Thoracic aorta (tissue), 2 donors: ENCODE data around the gene COX14. TPM values are rescaled to one million over a fixed set of nuclear protein-coding genes. Genes with fewer than 3 reads are reported as not detected.

Source experiments
- ATAC-seq: fragments of 150-250 bp; one replicate; pipeline ENCODE4 v1.8.0; 2017; ENCODE audit warnings: low read depth; ENCODE audit not compliant: insufficient number of reproducible peaks, low FRiP score
- DNase-seq: peaks from one replicate; pipeline ENCODE4 v3.0.0-alpha.2; 2020; ENCODE audit warnings: low spot score
- H3K27ac ChIP-seq, 2 donors: fragments of 200-600 bp; sonication (generic); 1 replicate in 1 of 2; 2 replicates in 1 of 2; pipeline ENCODE4 v1.5.1; 2016; ENCODE audit warnings: mild to moderate bottlenecking in 2 of 2, moderate library complexity in 2 of 2
- H3K27me3 ChIP-seq: fragments of 200-600 bp; sonication (generic); replicated peaks from 2 replicates; pipeline ENCODE4 v1.6.0; 2016; ENCODE audit warnings: mild to moderate bottlenecking; ENCODE audit not compliant: insufficient read depth
- H3K36me3 ChIP-seq: fragments of 200-600 bp; sonication (generic); one replicate; pipeline ENCODE4 v1.5.1; 2016
- H3K4me1 ChIP-seq, 2 donors: fragments of 200-600 bp; sonication (generic); 1 replicate in 1 of 2; 2 replicates in 1 of 2; pipeline versions ENCODE4 v1.5.1 to v1.6.0; 2016; ENCODE audit warnings: low read depth in 2 of 2, mild to moderate bottlenecking in 1 of 2; ENCODE audit not compliant: control insufficient read depth in 1 of 2
- H3K4me3 ChIP-seq: fragments of 200-600 bp; sonication (generic); 2 replicates; pipeline ENCODE4 v1.5.1; 2016; ENCODE audit warnings: mild to moderate bottlenecking
- H3K9me3 ChIP-seq: fragments of 200-600 bp; sonication (generic); 2 replicates; pipeline ENCODE4 v1.5.1; 2016
- total RNA-seq, 2 donors: library from RNA; depleted of rRNA; stranded (reverse); fragments of >200 nt; gene quantifications; one replicate each; pipeline versions ENCODE4 v1.1.0 to v1.2.3, GENCODE V29; 2016
- TF ChIP-seq, protein P1 (sequence below): fragments of 200-600 bp; sonication (generic); IDR thresholded peaks from one replicate; pipeline ENCODE4 v1.5.1; 2019; ENCODE audit warnings: antibody characterized with exemption

The COX14 gene
- total RNA-seq, 2 donors from 2014 or later, result 50.8 to 57.2 TPM

DNA sequence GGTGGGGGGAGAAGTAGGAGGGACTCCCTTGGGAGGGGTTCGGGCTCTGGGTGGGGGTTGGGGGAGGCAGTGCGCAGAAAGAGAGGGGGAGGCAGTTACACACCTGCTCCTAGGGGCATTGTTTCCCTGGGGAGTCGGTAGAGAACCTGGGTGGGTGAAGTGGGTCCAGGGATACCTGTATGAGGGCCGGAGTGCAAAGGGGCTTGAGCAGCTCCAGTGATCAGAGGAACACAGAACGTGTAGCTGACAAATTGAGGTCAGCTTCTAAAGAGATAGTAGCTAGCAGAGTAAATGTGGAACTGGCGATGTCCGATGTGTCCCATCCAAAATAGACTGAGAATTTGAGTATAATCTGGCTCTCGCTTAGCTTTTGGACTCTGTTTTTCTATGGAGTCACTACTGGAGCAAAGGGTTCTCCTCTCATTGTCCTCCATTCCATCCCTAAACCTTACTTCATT is 26.4 kb upstream of the COX14 start:
- no peaks in the 10 kb centered on the region for H3K27me3 ChIP-seq
- ATAC-seq (no peak), DNase-seq (no peak)
- peaks cover 3 to 32% of the 10 kb centered on the region in 2 donors for H3K4me1 ChIP-seq
- H3K27ac ChIP-seq, result peak overlapping the region; percentile 91 to 95
- TF ChIP-seq, protein P1, sequence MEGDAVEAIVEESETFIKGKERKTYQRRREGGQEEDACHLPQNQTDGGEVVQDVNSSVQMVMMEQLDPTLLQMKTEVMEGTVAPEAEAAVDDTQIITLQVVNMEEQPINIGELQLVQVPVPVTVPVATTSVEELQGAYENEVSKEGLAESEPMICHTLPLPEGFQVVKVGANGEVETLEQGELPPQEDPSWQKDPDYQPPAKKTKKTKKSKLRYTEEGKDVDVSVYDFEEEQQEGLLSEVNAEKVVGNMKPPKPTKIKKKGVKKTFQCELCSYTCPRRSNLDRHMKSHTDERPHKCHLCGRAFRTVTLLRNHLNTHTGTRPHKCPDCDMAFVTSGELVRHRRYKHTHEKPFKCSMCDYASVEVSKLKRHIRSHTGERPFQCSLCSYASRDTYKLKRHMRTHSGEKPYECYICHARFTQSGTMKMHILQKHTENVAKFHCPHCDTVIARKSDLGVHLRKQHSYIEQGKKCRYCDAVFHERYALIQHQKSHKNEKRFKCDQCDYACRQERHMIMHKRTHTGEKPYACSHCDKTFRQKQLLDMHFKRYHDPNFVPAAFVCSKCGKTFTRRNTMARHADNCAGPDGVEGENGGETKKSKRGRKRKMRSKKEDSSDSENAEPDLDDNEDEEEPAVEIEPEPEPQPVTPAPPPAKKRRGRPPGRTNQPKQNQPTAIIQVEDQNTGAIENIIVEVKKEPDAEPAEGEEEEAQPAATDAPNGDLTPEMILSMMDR, result no peak
- peaks cover 25% of the 10 kb centered on the region for H3K36me3 ChIP-seq
- no peaks in the 10 kb centered on the region for H3K9me3 ChIP-seq
- peak overlapping the region; percentile 75 for H3K4me3 ChIP-seq

DNA sequence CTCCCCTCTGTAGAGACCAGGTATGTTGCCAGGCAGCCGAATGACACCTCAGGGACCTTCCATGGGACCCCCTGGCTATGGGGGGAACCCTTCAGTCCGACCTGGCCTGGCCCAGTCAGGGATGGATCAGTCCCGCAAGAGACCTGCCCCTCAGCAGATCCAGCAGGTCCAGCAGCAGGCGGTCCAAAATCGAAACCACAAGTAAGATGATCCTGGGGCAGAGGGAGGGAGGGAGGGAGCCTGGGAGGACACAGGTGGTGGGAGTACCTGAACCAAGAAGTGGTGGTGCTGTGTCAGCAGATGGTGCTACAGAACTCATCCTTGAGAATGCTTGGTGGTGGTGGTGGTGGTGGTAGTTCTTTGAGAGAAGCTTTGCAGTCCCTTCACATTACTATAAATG is 25.9 kb upstream of the COX14 start:
- peak overlapping the region; percentile 75 for H3K4me3 ChIP-seq
- no peak for ATAC-seq
- H3K36me3 ChIP-seq, result peaks cover 29% of the 10 kb centered on the region
- H3K9me3 ChIP-seq, result no peaks in the 10 kb centered on the region
- H3K27me3 ChIP-seq, result no peaks in the 10 kb centered on the region
- TF ChIP-seq, protein P1, result no peak
- peak overlapping the region; percentile 91 to 95 for H3K27ac ChIP-seq
- H3K4me1 ChIP-seq, result peaks cover 3 to 32% of the 10 kb centered on the region in 2 donors
- DNase-seq, result no peak

DNA sequence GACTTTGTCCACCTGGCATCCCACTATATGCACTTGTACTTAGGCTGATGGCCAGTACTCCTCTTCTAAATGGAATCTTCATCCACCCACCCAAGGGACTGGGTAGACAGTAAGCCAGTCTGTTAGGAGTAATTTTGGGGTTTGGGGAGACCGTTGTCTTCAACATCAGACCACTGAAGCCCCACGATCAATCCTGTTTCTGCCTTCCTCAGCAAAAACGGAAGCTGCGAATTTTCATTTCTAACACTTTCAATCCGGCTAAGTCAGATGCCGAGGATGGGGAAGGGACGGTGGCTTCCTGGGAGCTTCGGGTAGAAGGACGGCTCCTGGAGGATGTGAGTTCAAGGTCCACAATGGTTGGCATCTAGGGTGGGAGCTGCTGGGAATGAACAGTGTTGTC is 24.9 kb upstream of the COX14 start:
- Histone ChIP-seq H3K4me3 (no peak overlapping the region), H3K27ac (no peak overlapping the region), H3K27me3 (no peaks in the 10 kb centered on the region), H3K36me3 (peaks cover 37% of the 10 kb centered on the region), H3K4me1 (peaks cover 3 to 32% of the 10 kb centered on the region in 2 donors), H3K9me3 (no peaks in the 10 kb centered on the region)
- ATAC-seq (no peak), DNase-seq (no peak)
- TF ChIP-seq, protein P1, result no peak

DNA sequence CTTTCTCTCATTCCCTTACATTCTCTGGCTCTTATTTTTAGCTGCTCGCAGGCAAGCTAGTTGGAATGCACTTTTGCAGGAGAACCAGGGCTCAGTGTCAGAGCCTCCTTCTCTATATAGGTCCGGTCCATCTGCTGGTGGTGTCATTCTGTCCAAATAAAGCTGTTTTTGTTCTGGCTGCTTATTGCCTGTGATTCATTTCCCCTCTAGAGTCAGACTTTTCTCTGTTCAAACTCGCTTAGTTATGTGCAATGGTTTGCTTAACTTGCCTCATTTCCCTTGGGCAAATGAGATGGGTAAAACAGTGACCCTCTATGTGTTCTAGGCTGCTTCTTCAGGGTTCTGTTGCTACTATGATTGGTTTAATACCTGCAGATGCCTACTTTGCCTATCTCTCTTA is 24.0 kb upstream of the COX14 start:
- DNase-seq, result no peak

DNA sequence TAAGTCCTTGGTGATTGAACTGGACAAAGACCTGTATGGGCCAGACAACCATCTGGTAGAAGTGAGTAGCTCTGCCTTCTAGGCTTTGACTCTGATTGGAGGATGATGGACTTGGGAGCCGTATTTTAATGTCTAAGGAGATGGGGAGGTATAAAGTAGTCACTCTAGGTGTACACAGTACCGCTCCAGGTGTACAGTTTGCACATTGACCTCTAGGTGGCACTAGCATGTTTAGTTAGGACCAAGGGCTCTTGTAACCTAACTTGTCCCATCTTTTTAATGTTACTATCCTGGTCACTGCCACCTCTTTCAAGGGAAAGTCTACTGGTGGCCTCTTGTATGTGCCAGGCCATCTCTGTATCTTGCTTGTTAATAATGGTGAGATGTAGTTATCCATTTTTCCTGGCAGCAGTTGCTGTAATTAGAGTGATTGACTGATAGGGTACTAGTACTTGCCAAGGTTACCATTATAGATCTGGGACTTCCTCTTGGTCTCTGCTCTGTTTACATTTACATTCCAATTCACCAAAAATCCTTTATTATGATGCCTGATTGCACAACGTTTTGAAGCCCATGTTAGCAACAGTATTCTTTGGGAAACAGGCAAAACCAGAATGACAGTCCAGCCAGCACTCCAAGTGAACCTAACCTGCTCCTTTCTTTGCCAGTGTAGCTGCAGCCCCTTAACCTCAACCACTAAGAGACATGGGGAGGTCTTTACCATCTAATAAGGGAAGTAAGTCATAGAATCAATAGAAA is 23.3 kb upstream of the COX14 start:
- TF ChIP-seq, protein P1, result peak; percentile 81
- Histone ChIP-seq H3K4me3 (no peak overlapping the region), H3K36me3 (peaks cover 50% of the 10 kb centered on the region), H3K27ac (peak overlapping the region; percentile 7 to 12), H3K27me3 (no peaks in the 10 kb centered on the region), H3K9me3 (no peaks in the 10 kb centered on the region), H3K4me1 (peaks cover 3 to 32% of the 10 kb centered on the region in 2 donors)
- ATAC-seq (no peak), DNase-seq (no peak)

More for the DNA sequence above, 24.0 kb upstream of the COX14 start:
- TF ChIP-seq, protein P1, result no peak
- Histone ChIP-seq H3K4me1 (peaks cover 3 to 32% of the 10 kb centered on the region in 2 donors), H3K4me3 (no peak overlapping the region), H3K36me3 (peaks cover 44% of the 10 kb centered on the region), H3K27me3 (no peaks in the 10 kb centered on the region), H3K27ac (peak overlapping the region; percentile 7 to 12), H3K9me3 (no peaks in the 10 kb centered on the region)
- no peak for ATAC-seq
